Spinal cord (tissue), 10 donors: ENCODE results near the gene WDR4. TPM values are rescaled to one million over a fixed set of nuclear protein-coding genes. Genes with fewer than 3 reads are reported as not detected.
"Not testable (repeated sequence)": the region's sequence is repeated elsewhere in the genome, so short reads cannot be mapped to it uniquely, and the experiment has no call there.

Experiments
- DNase-seq, 6 donors: peaks; one replicate each; pipeline versions ENCODE4 v3.0.0 to v3.0.0-alpha.2; 2013 to 2015; ENCODE audit warnings: low spot score in 6 of 6, low read depth in 4 of 6
- H3K27ac ChIP-seq: one replicate; pipeline ENCODE4 v1.5.1; 2013; ENCODE audit warnings: low read depth, low read length, control low read depth
- H3K27me3 ChIP-seq: one replicate; pipeline ENCODE4 v1.6.1; 2013; ENCODE audit warnings: low read length; ENCODE audit not compliant: control insufficient read depth, insufficient read depth
- H3K36me3 ChIP-seq: one replicate; pipeline ENCODE4 v1.6.1; 2013; ENCODE audit warnings: low read length; ENCODE audit not compliant: control insufficient read depth, insufficient read depth
- H3K4me1 ChIP-seq: one replicate; pipeline ENCODE4 v1.6.1; 2013; ENCODE audit warnings: low read length; ENCODE audit not compliant: control insufficient read depth, insufficient read depth
- H3K4me3 ChIP-seq: one replicate; pipeline ENCODE4 v1.5.1; 2013; ENCODE audit warnings: low read depth, low read length, control low read depth
- H3K9me3 ChIP-seq: one replicate; pipeline ENCODE4 v1.6.1; 2013; ENCODE audit warnings: low read length; ENCODE audit not compliant: control insufficient read depth, insufficient read depth
- WGBS: methylation state at CpG from one replicate; pipeline ENCODE4 v1.1.5; 2013; ENCODE audit warnings: missing lambda C conversion rate; ENCODE audit not compliant: insufficient coverage; 5-methylcytosine and 5-hydroxymethylcytosine counted together
- polyA plus RNA-seq, 2 donors: library from polyadenylated mRNA; unstranded; fragments of 120-200 nt; gene quantifications; one replicate each; pipeline ENCODE4 v1.2.1, GENCODE V29; 2013; ENCODE audit not compliant: insufficient read length in 2 of 2
- total RNA-seq, 2 donors: library from RNA; depleted of rRNA in 1 of 2; stranded (reverse); fragments of 120-200 nt in 1 of 2; fragments of >200 nt in 1 of 2; gene quantifications; one replicate each; pipeline versions ENCODE4 v1.2.3 to v1.2.4, GENCODE V29; 2013 to 2014
- donor health status: healthy.

The WDR4 gene
- total and polyA plus RNA-seq, 4 donors, result 7.7 to 16.3 (median 10.0) TPM

GRCh38 chr21:42848932-42849758 lies 30.2 kb downstream of the WDR4 start:
- Histone ChIP-seq H3K9me3 (no peaks in the 10 kb centered on the region), H3K27ac (no peak overlapping the region), H3K27me3 (no peaks in the 10 kb centered on the region), H3K4me3 (no peak overlapping the region), H3K4me1 (peaks cover 18% of the 10 kb centered on the region), H3K36me3 (peaks cover 93% of the 10 kb centered on the region)
- 77% methylated on average over 26 of the region's 54 CpGs for WGBS
- no peak for DNase-seq

- WGBS, result 95% methylated on average over 10 of the region's 95 CpGs
- H3K27ac ChIP-seq, H3K4me3 ChIP-seq, DNase-seq, H3K9me3 ChIP-seq, H3K27me3 ChIP-seq: not testable (repeated sequence)
- Histone ChIP-seq H3K36me3 (peaks cover 85% of the 10 kb centered on the region), H3K4me1 (peaks cover 18% of the 10 kb centered on the region)
These were observed 31.0 kb downstream of the WDR4 start for GRCh38 chr21:42848144-42848931.

GRCh38 chr21:42847726-42848125 lies 31.6 kb downstream of the WDR4 start:
- peaks cover 82% of the 10 kb centered on the region for H3K36me3 ChIP-seq

GRCh38 chr21:42847051-42847707 lies 32.2 kb downstream of the WDR4 start:
- Histone ChIP-seq H3K27me3 (no peaks in the 10 kb centered on the region), H3K27ac (no peak overlapping the region), H3K4me1 (peaks cover 18% of the 10 kb centered on the region), H3K4me3 (no peak overlapping the region), H3K9me3 (no peaks in the 10 kb centered on the region), H3K36me3 (peaks cover 82% of the 10 kb centered on the region)
- 83% methylated on average over 11 of the region's 18 CpGs for WGBS
- no peak for DNase-seq

More at GRCh38 chr21:42847726-42848125, 31.6 kb downstream of the WDR4 start:
- Histone ChIP-seq H3K9me3 (no peaks in the 10 kb centered on the region), H3K4me3 (no peak overlapping the region), H3K27ac (no peak overlapping the region), H3K4me1 (peaks cover 18% of the 10 kb centered on the region), H3K27me3 (no peaks in the 10 kb centered on the region)
- 94% methylated on average over 4 of the region's 4 CpGs for WGBS
- DNase-seq, result no peak

- no peaks in the 10 kb centered on the region for H3K9me3 ChIP-seq
- no peak overlapping the region for H3K4me3 ChIP-seq
- no peak for DNase-seq
- WGBS, result 85% methylated on average over 9 of the region's 10 CpGs
- peaks cover 18% of the 10 kb centered on the region for H3K4me1 ChIP-seq
- H3K36me3 ChIP-seq, result peaks cover 82% of the 10 kb centered on the region
- H3K27ac ChIP-seq, result no peak overlapping the region
- no peaks in the 10 kb centered on the region for H3K27me3 ChIP-seq
These were observed 33.1 kb downstream of the WDR4 start for GRCh38 chr21:42846221-42846620.

- peak in 3 of 6 donors; percentile 51 to 78 (median 66) for DNase-seq
- WGBS, result 65% methylated on average over 17 of the region's 21 CpGs
These were observed 33.9 kb downstream of the WDR4 start for GRCh38 chr21:42845296-42845965.

GRCh38 chr21:42844411-42845113 lies 34.8 kb downstream of the WDR4 start:
- Histone ChIP-seq H3K36me3 (peaks cover 82% of the 10 kb centered on the region), H3K9me3 (no peaks in the 10 kb centered on the region), H3K27me3 (no peaks in the 10 kb centered on the region), H3K27ac (peak overlapping the region; percentile 69), H3K4me1 (peaks cover 18% of the 10 kb centered on the region), H3K4me3 (no peak overlapping the region)
- DNase-seq, result peak in 2 of 6 donors; percentile 31 to 69
- WGBS, result 68% methylated on average over 22 of the region's 22 CpGs

More at GRCh38 chr21:42845296-42845965, 33.9 kb downstream of the WDR4 start:
- no peaks in the 10 kb centered on the region for H3K27me3 ChIP-seq
- peaks cover 82% of the 10 kb centered on the region for H3K36me3 ChIP-seq
- H3K9me3 ChIP-seq, result no peaks in the 10 kb centered on the region
- H3K4me1 ChIP-seq, result peaks cover 18% of the 10 kb centered on the region
- H3K27ac ChIP-seq, result peak overlapping the region; percentile 69
- H3K4me3 ChIP-seq, result no peak overlapping the region

GRCh38 chr21:42843056-42843455 lies 36.3 kb downstream of the WDR4 start:
- no peak for DNase-seq

More at GRCh38 chr21:42843056-42843455, 36.3 kb downstream of the WDR4 start:
- no peak overlapping the region for H3K27ac ChIP-seq
- H3K4me1 ChIP-seq, result peaks cover 18% of the 10 kb centered on the region
- no peak overlapping the region for H3K4me3 ChIP-seq
- H3K36me3 ChIP-seq, result peaks cover 71% of the 10 kb centered on the region
- H3K9me3 ChIP-seq, result no peaks in the 10 kb centered on the region
- no peaks in the 10 kb centered on the region for H3K27me3 ChIP-seq
- 100% methylated on average over 1 of the region's 14 CpGs for WGBS
